Measurements from ENCODE around the gene TTC28. TPM values are rescaled to one million over a fixed set of nuclear protein-coding genes. Genes with fewer than 3 reads are reported as not detected.

Gene TTC28
- total RNA-seq, 1 donor from 2014 or later: 46.2 TPM

- no peak for TF ChIP-seq EZH2phosphoT487 (IDR thresholded peaks at IDR 0.05)
- TF ChIP-seq EZH2 (IDR thresholded peaks at IDR 0.05): no peak
- no peak for TF ChIP-seq CTCF (IDR thresholded peaks at IDR 0.05)
- Histone ChIP-seq H3K27me3 (no peaks in the 10 kb centered on the region), H3K4me2 (no peak overlapping the region), H3K79me2 (ENCODE audit: low read depth) (no peaks in the 10 kb centered on the region), H3K4me1 (no peaks in the 10 kb centered on the region), H3K27ac (no peak overlapping the region), H3K9ac (no peak overlapping the region), H2AFZ (replicated peaks) (no peak overlapping the region), H3K4me3 (no peak overlapping the region), H3K9me3 (ENCODE audit: low read depth) (no peaks in the 10 kb centered on the region), H3K36me3 (no peaks in the 10 kb centered on the region), H4K20me1 (ENCODE audit: low read depth) (peaks cover 4% of the 10 kb centered on the region), H3F3A (ENCODE audit: low read depth) (no peaks in the 10 kb centered on the region)
- no peaks in the 10 kb centered on the region for H3K9me3 Mint-ChIP-seq
- H3K27ac Mint-ChIP-seq: no peak overlapping the region
- H3K36me3 Mint-ChIP-seq: no peaks in the 10 kb centered on the region
- no peak for DNase-seq (ENCODE audit: low spot score)
- H3K4me3 Mint-ChIP-seq: no peak overlapping the region
- H3K27me3 Mint-ChIP-seq (ENCODE audit: insufficient read depth, low read depth): no peaks in the 10 kb centered on the region
- H3K4me1 Mint-ChIP-seq: peaks cover 15% of the 10 kb centered on the region
Observed at GRCh38 chr22:28594076-28594796, 85.4 kb downstream of the TTC28 start.

DNA sequence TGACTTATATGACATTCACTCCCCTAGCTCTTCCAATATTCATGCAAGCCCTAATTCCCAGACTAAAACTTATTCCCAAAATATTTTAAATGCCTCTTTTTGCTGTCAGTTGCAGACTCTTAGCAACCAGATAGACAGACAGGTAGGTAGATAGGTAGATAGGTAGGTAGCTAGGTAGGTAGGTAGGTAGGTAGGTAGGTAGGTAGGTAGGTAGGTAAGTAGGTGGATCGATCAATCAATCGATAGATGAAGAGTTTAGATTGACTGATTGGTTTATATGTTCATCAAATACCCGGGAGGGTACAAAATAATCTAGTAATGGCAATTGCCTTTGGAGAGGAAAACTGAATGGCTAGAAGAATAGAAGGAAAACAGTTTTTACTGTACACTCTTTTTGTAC is 86.3 kb downstream of the TTC28 start:
- Mint-ChIP-seq H3K27ac (no peak overlapping the region), H3K9me3 (no peaks in the 10 kb centered on the region), H3K36me3 (no peaks in the 10 kb centered on the region), H3K27me3 (ENCODE audit: insufficient read depth, low read depth) (no peaks in the 10 kb centered on the region), H3K4me3 (no peak overlapping the region), H3K4me1 (peaks cover 17% of the 10 kb centered on the region)
- Histone ChIP-seq H3F3A (ENCODE audit: low read depth) (no peaks in the 10 kb centered on the region), H4K20me1 (ENCODE audit: low read depth) (peaks cover 7% of the 10 kb centered on the region), H3K9ac (no peak overlapping the region), H3K4me3 (no peak overlapping the region), H3K4me2 (no peak overlapping the region), H3K27ac (no peak overlapping the region), H3K79me2 (ENCODE audit: low read depth) (no peaks in the 10 kb centered on the region), H3K36me3 (no peaks in the 10 kb centered on the region), H3K9me3 (ENCODE audit: low read depth) (no peaks in the 10 kb centered on the region), H3K27me3 (no peaks in the 10 kb centered on the region), H3K4me1 (no peaks in the 10 kb centered on the region), H2AFZ (replicated peaks) (no peak overlapping the region)
- TF ChIP-seq EZH2phosphoT487 (IDR thresholded peaks at IDR 0.05) (no peak), EZH2 (IDR thresholded peaks at IDR 0.05) (no peak), CTCF (IDR thresholded peaks at IDR 0.05) (no peak)
- no peak for DNase-seq (ENCODE audit: low spot score)

- H3K27ac ChIP-seq: no peak overlapping the region
- H3K4me1 ChIP-seq: peaks cover 3% of the 10 kb centered on the region
- peaks cover 7% of the 10 kb centered on the region for H4K20me1 ChIP-seq (ENCODE audit: low read depth)
- no peak for DNase-seq (ENCODE audit: low spot score)
- no peak overlapping the region for H3K4me3 ChIP-seq
- no peaks in the 10 kb centered on the region for H3K79me2 ChIP-seq (ENCODE audit: low read depth)
- Mint-ChIP-seq H3K4me1 (peaks cover 17% of the 10 kb centered on the region), H3K4me3 (no peak overlapping the region), H3K9me3 (no peaks in the 10 kb centered on the region), H3K36me3 (peaks cover 6% of the 10 kb centered on the region), H3K27ac (no peak overlapping the region), H3K27me3 (ENCODE audit: insufficient read depth, low read depth) (no peaks in the 10 kb centered on the region)
- no peaks in the 10 kb centered on the region for H3F3A ChIP-seq (ENCODE audit: low read depth)
- H2AFZ ChIP-seq (replicated peaks): no peak overlapping the region
- no peak overlapping the region for H3K9ac ChIP-seq
- H3K36me3 ChIP-seq: no peaks in the 10 kb centered on the region
- no peak overlapping the region for H3K4me2 ChIP-seq
- H3K27me3 ChIP-seq: no peaks in the 10 kb centered on the region
- TF ChIP-seq EZH2 (IDR thresholded peaks at IDR 0.05) (no peak), CTCF (IDR thresholded peaks at IDR 0.05) (no peak), EZH2phosphoT487 (IDR thresholded peaks at IDR 0.05) (no peak)
- no peaks in the 10 kb centered on the region for H3K9me3 ChIP-seq (ENCODE audit: low read depth)
Observed at GRCh38 chr22:28589102-28589750, 90.4 kb downstream of the TTC28 start.
